Tibial nerve (tissue), 4 donors: ENCODE data around the gene ZCCHC14.

Experiments
- EP300 ChIP-seq, 2 donors: sonication (generic); formaldehyde crosslinking; IDR thresholded peaks; one replicate each; pipeline ENCODE4 v1.6.1; 2017; ENCODE audit warnings: antibody characterized with exemption in 2 of 2, mild to moderate bottlenecking in 1 of 2
- POLR2A ChIP-seq, 2 donors: fragments of 450-650 bp; IDR thresholded peaks; one replicate each; pipeline ENCODE4 v1.6.1; 2017; ENCODE audit warnings: antibody characterized with exemption in 2 of 2, mild to moderate bottlenecking in 2 of 2, moderate library complexity in 2 of 2
- TF ChIP-seq, protein P1 (sequence below), 5 experiments: fragments of 200-600 bp in 3 of 5; fragments of 450-650 bp in 2 of 5; sonication (generic) in 3 of 5; IDR thresholded peaks; one replicate each; pipeline ENCODE4 v1.5.1; 2016 to 2019; ENCODE audit warnings: antibody characterized with exemption in 5 of 5, mild to moderate bottlenecking in 3 of 5, moderate library complexity in 2 of 5

- TF ChIP-seq, protein P1, sequence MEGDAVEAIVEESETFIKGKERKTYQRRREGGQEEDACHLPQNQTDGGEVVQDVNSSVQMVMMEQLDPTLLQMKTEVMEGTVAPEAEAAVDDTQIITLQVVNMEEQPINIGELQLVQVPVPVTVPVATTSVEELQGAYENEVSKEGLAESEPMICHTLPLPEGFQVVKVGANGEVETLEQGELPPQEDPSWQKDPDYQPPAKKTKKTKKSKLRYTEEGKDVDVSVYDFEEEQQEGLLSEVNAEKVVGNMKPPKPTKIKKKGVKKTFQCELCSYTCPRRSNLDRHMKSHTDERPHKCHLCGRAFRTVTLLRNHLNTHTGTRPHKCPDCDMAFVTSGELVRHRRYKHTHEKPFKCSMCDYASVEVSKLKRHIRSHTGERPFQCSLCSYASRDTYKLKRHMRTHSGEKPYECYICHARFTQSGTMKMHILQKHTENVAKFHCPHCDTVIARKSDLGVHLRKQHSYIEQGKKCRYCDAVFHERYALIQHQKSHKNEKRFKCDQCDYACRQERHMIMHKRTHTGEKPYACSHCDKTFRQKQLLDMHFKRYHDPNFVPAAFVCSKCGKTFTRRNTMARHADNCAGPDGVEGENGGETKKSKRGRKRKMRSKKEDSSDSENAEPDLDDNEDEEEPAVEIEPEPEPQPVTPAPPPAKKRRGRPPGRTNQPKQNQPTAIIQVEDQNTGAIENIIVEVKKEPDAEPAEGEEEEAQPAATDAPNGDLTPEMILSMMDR (IDR thresholded peaks at IDR 0.05), result no peak
- TF ChIP-seq POLR2A (IDR thresholded peaks at IDR 0.05) (no peak), EP300 (IDR thresholded peaks at IDR 0.05) (no peak)
Observed at GRCh38 chr16:87499189-87499486, 6.3 kb upstream of the ZCCHC14 start.
